HEK293 (cell line): ENCODE measurements around the gene PAMR1.

ENCODE experiments used
- KLF16 ChIP-seq: fragments of 450-650 bp; formaldehyde crosslinking; IDR thresholded peaks from 2 replicates; pipeline ENCODE4 v1.5.1; 2017; ENCODE audit warnings: missing biosample characterization, missing genetic modification characterization
- YY1 ChIP-seq: fragments of 450-650 bp; formaldehyde crosslinking; IDR thresholded peaks from 2 replicates; pipeline ENCODE4 v1.5.1; 2018; ENCODE audit warnings: missing biosample characterization, missing genetic modification characterization
- ZNF140 ChIP-seq: fragments of 450-650 bp; formaldehyde crosslinking; IDR thresholded peaks from 2 replicates; pipeline ENCODE4 v1.5.1; 2016; ENCODE audit warnings: missing biosample characterization, missing genetic modification characterization
- ZNF501 ChIP-seq: fragments of 450-650 bp; formaldehyde crosslinking; IDR thresholded peaks from 2 replicates; pipeline ENCODE4 v1.5.1; 2016; ENCODE audit warnings: missing biosample characterization, missing genetic modification characterization
- ZNF521 ChIP-seq: fragments of 450-650 bp; formaldehyde crosslinking; IDR thresholded peaks from 2 replicates; pipeline ENCODE4 v1.5.1; 2017; ENCODE audit warnings: missing biosample characterization, mild to moderate bottlenecking, missing genetic modification characterization
- TF ChIP-seq, protein P1 (sequence below): fragments of 450-650 bp; formaldehyde crosslinking; IDR thresholded peaks from 2 replicates; pipeline ENCODE4 v1.5.1; 2016; ENCODE audit warnings: missing biosample characterization, missing genetic modification characterization
- TF ChIP-seq, protein P2 (sequence below): fragments of 450-650 bp; formaldehyde crosslinking; IDR thresholded peaks from 2 replicates; pipeline ENCODE4 v1.5.1; 2016; ENCODE audit warnings: missing biosample characterization, missing genetic modification characterization
- TF ChIP-seq, protein P3 (sequence below): fragments of 450-650 bp; formaldehyde crosslinking; IDR thresholded peaks from 2 replicates; pipeline ENCODE4 v1.5.1; 2016; ENCODE audit warnings: missing biosample characterization, missing genetic modification characterization, low read depth

DNA sequence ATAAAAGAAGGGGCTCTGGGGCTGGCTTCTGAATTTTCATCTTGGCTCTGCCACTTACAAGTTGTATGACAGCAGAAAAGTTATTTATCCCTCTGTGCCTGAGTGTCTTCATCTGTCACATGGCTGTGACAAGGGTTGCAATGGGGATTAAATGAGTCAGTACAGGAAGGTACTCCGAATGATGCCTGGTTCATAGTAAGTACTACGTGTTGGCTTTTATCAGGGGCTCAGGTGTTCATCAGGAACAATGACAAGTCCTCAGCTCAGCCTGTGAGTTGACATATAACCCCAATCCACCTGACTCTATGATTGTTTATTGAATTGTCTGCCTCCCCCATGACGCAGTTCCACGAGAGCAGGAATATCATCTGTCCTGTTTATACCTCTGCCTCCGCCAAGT, 45.7 kb downstream of the PAMR1 start:
- TF ChIP-seq, protein P1, sequence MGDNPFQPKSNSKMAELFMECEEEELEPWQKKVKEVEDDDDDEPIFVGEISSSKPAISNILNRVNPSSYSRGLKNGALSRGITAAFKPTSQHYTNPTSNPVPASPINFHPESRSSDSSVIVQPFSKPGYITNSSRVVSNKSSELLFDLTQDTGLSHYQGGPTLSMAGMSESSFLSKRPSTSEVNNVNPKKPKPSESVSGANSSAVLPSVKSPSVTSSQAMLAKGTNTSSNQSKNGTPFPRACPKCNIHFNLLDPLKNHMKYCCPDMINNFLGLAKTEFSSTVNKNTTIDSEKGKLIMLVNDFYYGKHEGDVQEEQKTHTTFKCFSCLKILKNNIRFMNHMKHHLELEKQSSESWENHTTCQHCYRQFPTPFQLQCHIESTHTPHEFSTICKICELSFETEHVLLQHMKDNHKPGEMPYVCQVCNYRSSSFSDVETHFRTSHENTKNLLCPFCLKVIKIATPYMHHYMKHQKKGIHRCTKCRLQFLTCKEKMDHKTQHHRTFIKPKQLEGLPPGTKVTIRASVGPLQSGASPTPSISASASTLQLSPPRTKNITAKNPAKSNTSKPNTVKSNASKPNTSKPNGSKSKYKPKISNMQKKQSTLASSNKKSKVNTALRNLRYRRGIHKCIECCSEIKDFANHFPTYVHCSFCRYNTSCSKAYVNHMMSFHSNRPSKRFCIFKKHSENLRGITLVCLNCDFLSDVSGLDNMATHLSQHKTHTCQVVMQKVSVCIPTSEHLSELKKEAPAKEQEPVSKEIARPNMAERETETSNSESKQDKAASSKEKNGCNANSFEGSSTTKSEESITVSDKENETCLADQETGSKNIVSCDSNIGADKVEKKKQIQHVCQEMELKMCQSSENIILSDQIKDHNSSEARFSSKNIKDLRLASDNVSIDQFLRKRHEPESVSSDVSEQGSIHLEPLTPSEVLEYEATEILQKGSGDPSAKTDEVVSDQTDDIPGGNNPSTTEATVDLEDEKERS = no peak
- TF ChIP-seq ZNF521 (no peak), ZNF501 (tag by site-specific recombination) (no peak), KLF16 (no peak), YY1 (tag by site-specific recombination) (no peak), ZNF140 (tag by site-specific recombination) (no peak)
- TF ChIP-seq, protein P2, sequence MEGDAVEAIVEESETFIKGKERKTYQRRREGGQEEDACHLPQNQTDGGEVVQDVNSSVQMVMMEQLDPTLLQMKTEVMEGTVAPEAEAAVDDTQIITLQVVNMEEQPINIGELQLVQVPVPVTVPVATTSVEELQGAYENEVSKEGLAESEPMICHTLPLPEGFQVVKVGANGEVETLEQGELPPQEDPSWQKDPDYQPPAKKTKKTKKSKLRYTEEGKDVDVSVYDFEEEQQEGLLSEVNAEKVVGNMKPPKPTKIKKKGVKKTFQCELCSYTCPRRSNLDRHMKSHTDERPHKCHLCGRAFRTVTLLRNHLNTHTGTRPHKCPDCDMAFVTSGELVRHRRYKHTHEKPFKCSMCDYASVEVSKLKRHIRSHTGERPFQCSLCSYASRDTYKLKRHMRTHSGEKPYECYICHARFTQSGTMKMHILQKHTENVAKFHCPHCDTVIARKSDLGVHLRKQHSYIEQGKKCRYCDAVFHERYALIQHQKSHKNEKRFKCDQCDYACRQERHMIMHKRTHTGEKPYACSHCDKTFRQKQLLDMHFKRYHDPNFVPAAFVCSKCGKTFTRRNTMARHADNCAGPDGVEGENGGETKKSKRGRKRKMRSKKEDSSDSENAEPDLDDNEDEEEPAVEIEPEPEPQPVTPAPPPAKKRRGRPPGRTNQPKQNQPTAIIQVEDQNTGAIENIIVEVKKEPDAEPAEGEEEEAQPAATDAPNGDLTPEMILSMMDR = no peak
- TF ChIP-seq, protein P3, sequence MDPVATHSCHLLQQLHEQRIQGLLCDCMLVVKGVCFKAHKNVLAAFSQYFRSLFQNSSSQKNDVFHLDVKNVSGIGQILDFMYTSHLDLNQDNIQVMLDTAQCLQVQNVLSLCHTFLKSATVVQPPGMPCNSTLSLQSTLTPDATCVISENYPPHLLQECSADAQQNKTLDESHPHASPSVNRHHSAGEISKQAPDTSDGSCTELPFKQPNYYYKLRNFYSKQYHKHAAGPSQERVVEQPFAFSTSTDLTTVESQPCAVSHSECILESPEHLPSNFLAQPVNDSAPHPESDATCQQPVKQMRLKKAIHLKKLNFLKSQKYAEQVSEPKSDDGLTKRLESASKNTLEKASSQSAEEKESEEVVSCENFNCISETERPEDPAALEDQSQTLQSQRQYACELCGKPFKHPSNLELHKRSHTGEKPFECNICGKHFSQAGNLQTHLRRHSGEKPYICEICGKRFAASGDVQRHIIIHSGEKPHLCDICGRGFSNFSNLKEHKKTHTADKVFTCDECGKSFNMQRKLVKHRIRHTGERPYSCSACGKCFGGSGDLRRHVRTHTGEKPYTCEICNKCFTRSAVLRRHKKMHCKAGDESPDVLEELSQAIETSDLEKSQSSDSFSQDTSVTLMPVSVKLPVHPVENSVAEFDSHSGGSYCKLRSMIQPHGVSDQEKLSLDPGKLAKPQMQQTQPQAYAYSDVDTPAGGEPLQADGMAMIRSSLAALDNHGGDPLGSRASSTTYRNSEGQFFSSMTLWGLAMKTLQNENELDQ (tag by site-specific recombination) = no peak
